H9 (cell line): ENCODE data around the gene EPHA10. TPM values are rescaled to one million over a fixed set of nuclear protein-coding genes. Genes with fewer than 3 reads are reported as not detected.

Source experiments
- DNase-seq: peaks from one replicate; pipeline ENCODE4 v3.0.0-alpha.2; 2017
- H2AFZ ChIP-seq: one replicate; pipeline ENCODE4 v1.6.1; 2013; ENCODE audit warnings: mild to moderate bottlenecking, low read length, control low read depth, moderate library complexity
- H2AK5ac ChIP-seq: 2 replicates; pipeline ENCODE4 v1.6.1; 2013; ENCODE audit warnings: low read length, control low read depth, mixed read lengths; ENCODE audit not compliant: insufficient read length
- H2BK120ac ChIP-seq: one replicate; pipeline ENCODE4 v1.6.1; 2013; ENCODE audit warnings: low read depth, mild to moderate bottlenecking, low read length, control low read depth, inconsistent platforms; ENCODE audit not compliant: poor library complexity, severe bottlenecking
- H2BK12ac ChIP-seq: 2 replicates; pipeline ENCODE4 v1.6.1; 2013; ENCODE audit warnings: low read length, control low read depth, mixed read lengths, low read depth; ENCODE audit not compliant: insufficient read length
- H2BK15ac ChIP-seq: 2 replicates; pipeline ENCODE4 v1.6.1; 2013; ENCODE audit warnings: low read depth, low read length, control low read depth
- H2BK20ac ChIP-seq: one replicate; pipeline ENCODE4 v1.6.1; 2013; ENCODE audit warnings: low read depth, mild to moderate bottlenecking, low read length, control low read depth, inconsistent platforms; ENCODE audit not compliant: poor library complexity, severe bottlenecking
- H2BK5ac ChIP-seq: 2 replicates; pipeline ENCODE4 v1.6.1; 2013; ENCODE audit warnings: low read length, control low read depth, mixed read lengths; ENCODE audit not compliant: insufficient read length
- H3K14ac ChIP-seq: 2 replicates; pipeline ENCODE4 v1.6.1; 2013; ENCODE audit warnings: low read length, control low read depth; ENCODE audit not compliant: insufficient read depth
- H3K18ac ChIP-seq: 2 replicates; pipeline ENCODE4 v1.6.1; 2013; ENCODE audit warnings: low read depth, mild to moderate bottlenecking, mixed read lengths, low read length, control low read depth; ENCODE audit not compliant: insufficient read length
- H3K23ac ChIP-seq: 2 replicates; pipeline ENCODE4 v1.6.1; 2013; ENCODE audit warnings: low read length, control low read depth, mixed read lengths, low read depth; ENCODE audit not compliant: insufficient read length
- H3K23me2 ChIP-seq: 2 replicates; pipeline ENCODE4 v1.6.1; 2013; ENCODE audit warnings: low read depth, mild to moderate bottlenecking, mixed read lengths, low read length, control low read depth; ENCODE audit not compliant: insufficient read length, poor library complexity, severe bottlenecking
- H3K27ac ChIP-seq: 2 replicates; pipeline ENCODE4 v1.5.1; 2013; ENCODE audit warnings: low read length, control low read depth, mixed read lengths, low read depth; ENCODE audit not compliant: insufficient read length
- H3K27me3 ChIP-seq: 2 replicates; pipeline ENCODE4 v1.6.1; 2013; ENCODE audit warnings: low read length, control low read depth, inconsistent platforms; ENCODE audit not compliant: insufficient read depth
- H3K4ac ChIP-seq: 2 replicates; pipeline ENCODE4 v1.6.1; 2013; ENCODE audit warnings: low read depth, mild to moderate bottlenecking, control low read depth, inconsistent platforms, low read length, moderate library complexity
- H3K4me1 ChIP-seq: 2 replicates; pipeline ENCODE4 v1.6.1; 2013; ENCODE audit warnings: low read length, control low read depth, inconsistent platforms; ENCODE audit not compliant: insufficient read depth
- H3K4me2 ChIP-seq: 2 replicates; pipeline ENCODE4 v1.6.1; 2013; ENCODE audit warnings: low read length, control low read depth, mixed read lengths; ENCODE audit not compliant: insufficient read length, insufficient read depth
- H3K56ac ChIP-seq: 2 replicates; pipeline ENCODE4 v1.6.1; 2013; ENCODE audit warnings: low read depth, mild to moderate bottlenecking, mixed read lengths, low read length, control low read depth; ENCODE audit not compliant: insufficient read length
- H3K79me1 ChIP-seq: 2 replicates; pipeline ENCODE4 v1.6.1; 2013; ENCODE audit warnings: low read depth, mild to moderate bottlenecking, moderate library complexity, low read length, control low read depth, inconsistent platforms; ENCODE audit not compliant: insufficient read depth, poor library complexity, severe bottlenecking
- H3K79me2 ChIP-seq: 2 replicates; pipeline ENCODE4 v1.6.1; 2013; ENCODE audit warnings: low read length, control low read depth, inconsistent platforms; ENCODE audit not compliant: insufficient read depth
- H3K9ac ChIP-seq: 2 replicates; pipeline ENCODE4 v1.6.1; 2013; ENCODE audit warnings: low read length, control low read depth, mixed read lengths; ENCODE audit not compliant: insufficient read length; ENCODE audit errors: extremely low read depth
- H3K9me3 ChIP-seq: one replicate; pipeline ENCODE4 v1.6.1; 2013; ENCODE audit warnings: low read depth, low read length, inconsistent platforms; ENCODE audit not compliant: control insufficient read depth
- H3T11ph ChIP-seq: one replicate; pipeline ENCODE4 v1.6.1; 2013; ENCODE audit warnings: mild to moderate bottlenecking, low read length, control low read depth, inconsistent platforms
- H4K20me1 ChIP-seq: one replicate; pipeline ENCODE4 v1.6.1; 2013; ENCODE audit not compliant: control insufficient read depth, insufficient read length, insufficient read depth
- H4K5ac ChIP-seq: 2 replicates; pipeline ENCODE4 v1.6.1; 2013; ENCODE audit warnings: low read depth, mild to moderate bottlenecking, mixed read lengths, low read length, control low read depth; ENCODE audit not compliant: insufficient read length
- H4K8ac ChIP-seq: replicated peaks from 2 replicates; pipeline ENCODE4 v1.6.1; 2013; ENCODE audit warnings: low read length, control low read depth, mixed read lengths, low read depth; ENCODE audit not compliant: insufficient read length
- H4K91ac ChIP-seq: 2 replicates; pipeline ENCODE4 v1.6.1; 2013; ENCODE audit warnings: low read depth, mild to moderate bottlenecking, moderate library complexity, mixed read lengths, low read length, control low read depth; ENCODE audit not compliant: insufficient read length
- H3K27ac Mint-ChIP-seq, 3 experiments: 2 replicates in 2 of 3; 3 replicates in 1 of 3; pipeline ENCODE4 v1.8.0; 2020 to 2021; ENCODE audit warnings: mixed read lengths in 3 of 3, mild to moderate bottlenecking in 1 of 3, moderate library complexity in 1 of 3
- H3K27me3 Mint-ChIP-seq: 2 replicates; pipeline ENCODE4 v1.8.0; 2021; ENCODE audit warnings: low read depth, mild to moderate bottlenecking, moderate library complexity, mixed read lengths
- H3K36me3 Mint-ChIP-seq, 3 experiments: 2 replicates in 2 of 3; 3 replicates in 1 of 3; pipeline ENCODE4 v1.8.0; 2020 to 2021; ENCODE audit warnings: low read depth in 3 of 3, mixed read lengths in 3 of 3; ENCODE audit not compliant: insufficient read depth in 1 of 3
- H3K4me1 Mint-ChIP-seq, 2 experiments: 2 replicates each; pipeline ENCODE4 v1.8.0; 2020; ENCODE audit warnings: mixed read lengths in 2 of 2
- H3K4me3 Mint-ChIP-seq, 2 experiments: 2 replicates in 1 of 2; 3 replicates in 1 of 2; pipeline ENCODE4 v1.8.0; 2020 to 2021; ENCODE audit warnings: mild to moderate bottlenecking in 2 of 2, mixed read lengths in 2 of 2, moderate library complexity in 1 of 2
- H3K9me3 Mint-ChIP-seq, 2 experiments: 2 replicates in 1 of 2; 3 replicates in 1 of 2; pipeline ENCODE4 v1.8.0; 2020; ENCODE audit warnings: mild to moderate bottlenecking in 2 of 2, mixed read lengths in 2 of 2, moderate library complexity in 1 of 2
- CTCF ChIP-seq: fragments of 200-600 bp; sonication (generic); conservative IDR thresholded peaks from 3 replicates; pipeline ENCODE4 v1.8.0; 2021; ENCODE audit warnings: antibody characterized with exemption, mild to moderate bottlenecking
- WGBS: extraction: QIAGEN DNeasy Blood & Tissue Kit; methylation state at CpG from one replicate; pipeline ENCODE4 v1.1.7; 2013; ENCODE audit warnings: missing lambda C conversion rate, low lambda C conversion rate, mixed read lengths; ENCODE audit not compliant: insufficient read length; ENCODE audit errors: extremely low coverage; 5-methylcytosine and 5-hydroxymethylcytosine counted together
- total RNA-seq: library from RNA; stranded (reverse); gene quantifications from 2 replicates; pipeline ENCODE4 v1.2.1, GENCODE V29; 2021

The EPHA10 gene
- total RNA-seq, 1 experiment from 2014 or later = 0.96 TPM

- H3K27ac ChIP-seq = no peak overlapping the region
- no peak overlapping the region for H2AK5ac ChIP-seq
- H3K4me1 ChIP-seq = no peaks in the 10 kb centered on the region; the same call in 1 of the 2 replicates
- WGBS = no CpG with 5 or more reads among the region's 52 CpGs
- H3K56ac ChIP-seq = no peak overlapping the region
- H2BK15ac ChIP-seq = no peak overlapping the region
- no peak overlapping the region for H3K23ac ChIP-seq
- Mint-ChIP-seq H3K27me3 (peaks cover 39% of the 10 kb centered on the region), H3K36me3 (peaks cover 0 to 1% (median 0%) of the 10 kb centered on the region in 3 experiments; a peak in 1 of 7 replicates), H3K4me3 (peak overlapping the region; percentile 56 to 82), H3K9me3 (peaks cover 0 to 2% of the 10 kb centered on the region in 2 experiments; a peak in 2 of 5 replicates), H3K4me1 (peaks cover 4 to 6% of the 10 kb centered on the region in 2 experiments; a peak in 2 of 4 replicates), H3K27ac (no peak overlapping the region)
- no peaks in the 10 kb centered on the region for H3K23me2 ChIP-seq
- H3K4me2 ChIP-seq = peak overlapping the region; percentile 56
- no peak for TF ChIP-seq CTCF
- no peak overlapping the region for H4K8ac ChIP-seq
- H2BK12ac ChIP-seq = no peak overlapping the region
- no peak overlapping the region for H2BK5ac ChIP-seq
- H3K14ac ChIP-seq = no peak overlapping the region
- no peak overlapping the region for H3K4ac ChIP-seq
- no peak overlapping the region for H3T11ph ChIP-seq
- no peak overlapping the region for H4K91ac ChIP-seq
- no peaks in the 10 kb centered on the region for H3K79me2 ChIP-seq
- H3K79me1 ChIP-seq = no peaks in the 10 kb centered on the region
- H3K18ac ChIP-seq = no peak overlapping the region
- no peak for DNase-seq
- no peak overlapping the region for H4K5ac ChIP-seq
- no peaks in the 10 kb centered on the region for H4K20me1 ChIP-seq
- no peaks in the 10 kb centered on the region for H3K9me3 ChIP-seq
- H2AFZ ChIP-seq = no peak overlapping the region
- H3K27me3 ChIP-seq = peaks cover 33% of the 10 kb centered on the region; the same call in 1 of the 2 replicates
- H2BK120ac ChIP-seq = no peak overlapping the region
- no peak overlapping the region for H2BK20ac ChIP-seq
- H3K9ac ChIP-seq = no peak overlapping the region
These were observed 11.2 kb downstream of the EPHA10 start for GRCh38 chr1:37753473-37754321.
